GM15510 (cell line): ENCODE results near the gene UVRAG.

Experiments used
- POLR2A ChIP-seq: IDR thresholded peaks from 3 replicates; pipeline ENCODE4 v1.6.1; 2011; ENCODE audit warnings: borderline replicate concordance; ENCODE audit not compliant: insufficient read length; ENCODE audit errors: extremely low read depth

Gene UVRAG

DNA sequence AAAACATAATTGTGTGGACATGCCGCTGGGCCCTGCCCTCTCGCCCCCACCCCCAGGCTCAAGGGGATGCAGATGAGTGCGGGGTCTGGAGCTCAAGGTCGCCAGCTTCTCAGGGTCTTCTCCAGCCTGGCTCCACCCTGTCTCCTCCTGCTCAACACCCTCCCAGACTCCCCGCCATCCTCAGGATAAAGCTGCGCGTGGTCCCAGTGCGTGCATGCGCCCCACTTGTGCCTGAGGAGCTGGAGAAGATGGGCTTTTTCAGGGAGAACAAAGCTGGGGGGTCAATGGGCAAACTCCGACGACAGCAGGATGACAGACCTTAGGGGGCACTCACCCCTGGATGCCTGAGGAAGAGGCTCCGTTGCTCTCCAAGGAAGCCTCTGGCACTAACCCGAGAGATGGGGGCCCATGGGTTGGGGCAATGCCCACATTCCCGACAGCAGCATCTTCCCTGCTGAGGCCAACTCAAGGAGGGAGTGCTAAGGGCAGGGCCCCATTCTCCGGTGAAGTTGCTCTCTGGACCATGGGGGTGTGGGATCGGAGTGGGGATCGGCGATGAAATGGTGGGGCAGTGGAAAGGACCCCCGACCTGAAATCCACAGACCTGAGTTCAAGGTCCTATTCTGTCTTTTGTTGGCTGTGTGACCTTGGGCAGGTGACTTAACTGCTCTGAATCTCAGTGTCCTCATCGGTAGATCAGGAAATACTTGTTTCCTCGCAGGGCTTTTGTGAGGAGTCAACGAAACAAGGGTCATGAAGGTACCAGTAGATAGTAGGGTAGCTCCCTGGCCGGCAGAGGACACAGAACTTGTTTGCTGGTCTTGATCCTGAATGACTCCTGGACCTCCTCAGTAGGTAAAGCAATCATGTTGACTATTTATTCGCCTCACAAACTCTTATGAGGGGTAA is 343.6 kb downstream of the UVRAG start:
- TF ChIP-seq POLR2A, result no peak

DNA sequence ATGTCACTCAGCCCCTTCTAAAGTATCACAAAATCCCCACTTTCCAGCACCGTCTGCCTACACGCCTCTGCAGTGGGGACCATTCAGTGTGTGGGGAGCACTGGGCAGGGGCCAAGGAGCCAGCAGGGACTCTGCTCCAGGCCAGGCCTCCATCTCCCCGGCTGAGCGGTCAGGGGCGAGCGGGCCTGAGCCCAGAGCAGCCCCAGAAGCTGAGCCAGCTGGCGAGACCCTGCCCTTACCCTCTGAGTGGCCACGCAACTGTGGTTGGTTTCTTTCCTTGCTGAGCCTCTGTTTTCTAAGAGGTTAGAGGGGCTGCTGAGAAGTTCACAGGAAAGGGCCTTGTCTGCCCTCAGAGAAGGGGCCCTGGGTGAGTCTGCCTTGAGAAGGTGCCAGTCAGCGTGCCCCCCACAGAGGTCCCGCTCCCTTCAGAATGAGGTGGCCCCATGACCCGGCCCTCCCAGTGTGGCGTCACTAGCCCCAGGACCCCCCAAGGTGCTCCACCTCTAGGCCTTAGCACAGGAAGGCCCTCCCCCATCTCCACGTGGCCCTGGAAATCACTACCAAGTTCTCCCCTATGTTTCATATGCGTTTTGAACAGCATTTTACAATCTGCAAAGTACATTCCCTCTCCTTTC is 344.4 kb downstream of the UVRAG start:
- TF ChIP-seq POLR2A, result no peak

DNA sequence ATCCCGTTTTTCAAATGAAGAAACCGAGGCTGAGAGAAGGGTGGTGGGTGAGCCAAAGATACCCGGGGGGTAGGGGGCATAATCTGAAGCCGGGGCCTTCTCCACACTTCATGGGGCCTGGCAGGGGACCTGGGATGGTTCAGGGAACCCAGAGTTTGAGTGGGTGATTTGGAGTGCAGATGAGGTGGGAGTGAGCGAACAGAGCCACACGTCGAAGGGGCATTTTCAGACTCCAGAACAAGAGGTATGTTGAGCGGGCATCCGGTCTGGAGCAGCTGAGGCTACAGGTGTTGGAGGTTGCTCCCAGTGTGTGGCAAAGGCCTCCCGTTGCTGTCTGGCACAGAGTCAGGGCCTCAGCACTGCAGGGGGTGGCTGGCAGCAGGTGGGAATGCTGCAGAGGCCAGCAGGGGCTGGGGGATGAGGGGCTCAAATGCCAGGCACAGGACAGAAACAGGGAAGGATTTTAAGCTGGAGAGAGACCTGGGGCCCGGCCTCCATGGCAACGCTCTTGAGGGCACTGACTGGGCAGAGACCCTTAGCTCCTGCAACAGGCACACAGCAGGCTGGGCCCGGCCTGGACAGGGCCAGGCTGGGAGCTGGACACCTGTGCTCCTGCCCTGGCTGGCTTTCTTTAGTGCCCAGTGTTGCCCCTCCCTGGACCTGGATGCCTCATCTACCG is 345.1 kb downstream of the UVRAG start:
- TF ChIP-seq POLR2A, result no peak

DNA sequence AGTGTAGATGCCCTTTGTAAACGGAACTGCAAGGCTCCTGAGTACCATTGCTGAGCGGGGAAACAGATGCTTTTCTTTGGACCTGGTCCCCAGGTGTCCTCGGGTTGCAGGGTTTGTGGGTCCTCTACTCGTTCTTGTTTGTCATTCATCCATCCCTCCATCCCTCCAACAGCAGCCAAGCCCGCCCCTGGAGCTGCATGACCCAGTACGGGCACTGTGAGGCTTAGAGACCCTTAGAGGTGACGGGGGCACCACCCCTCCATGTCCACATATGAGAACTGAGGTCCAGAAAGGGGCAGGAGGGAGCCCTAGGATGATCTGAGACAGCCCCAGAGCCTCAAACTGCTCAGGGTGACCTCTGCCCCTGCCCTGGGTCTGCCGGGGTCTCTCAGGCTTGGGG is 345.8 kb downstream of the UVRAG start:
- TF ChIP-seq POLR2A, result no peak

DNA sequence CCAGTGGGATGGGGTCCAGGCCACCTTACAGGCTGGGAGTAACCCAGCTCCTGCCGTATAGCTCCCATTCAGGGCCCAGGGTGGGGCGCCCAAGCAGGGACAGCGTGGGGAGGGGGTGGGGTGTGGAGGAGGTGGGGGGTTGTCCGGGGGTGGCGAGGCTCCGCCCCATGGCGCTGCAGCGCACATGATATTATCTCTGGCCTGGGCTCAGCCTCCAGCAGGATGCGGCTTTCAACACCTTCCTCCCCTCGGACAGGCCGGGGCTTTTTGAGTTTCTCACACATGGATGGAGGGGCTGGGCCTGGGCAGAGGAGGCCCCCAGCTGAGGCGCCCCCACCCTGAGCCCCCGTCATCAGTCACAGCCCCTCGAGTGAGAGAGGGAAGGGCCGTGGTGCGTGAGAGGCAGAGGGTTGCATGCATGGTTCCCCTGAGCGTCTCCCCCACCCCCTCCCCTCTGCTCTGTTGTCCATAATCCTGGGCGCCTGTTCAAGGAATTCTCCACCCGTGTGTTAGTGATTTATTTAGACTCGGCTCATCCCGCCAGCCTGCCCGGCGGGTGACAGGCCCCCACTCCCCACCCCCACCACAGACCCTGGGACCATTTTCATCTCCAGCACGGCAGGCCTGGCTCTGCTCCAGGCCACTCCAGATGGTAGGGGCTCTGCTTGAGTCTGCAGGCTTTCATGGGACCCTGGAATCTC is 346.4 kb downstream of the UVRAG start:
- TF ChIP-seq POLR2A, result no peak

DNA sequence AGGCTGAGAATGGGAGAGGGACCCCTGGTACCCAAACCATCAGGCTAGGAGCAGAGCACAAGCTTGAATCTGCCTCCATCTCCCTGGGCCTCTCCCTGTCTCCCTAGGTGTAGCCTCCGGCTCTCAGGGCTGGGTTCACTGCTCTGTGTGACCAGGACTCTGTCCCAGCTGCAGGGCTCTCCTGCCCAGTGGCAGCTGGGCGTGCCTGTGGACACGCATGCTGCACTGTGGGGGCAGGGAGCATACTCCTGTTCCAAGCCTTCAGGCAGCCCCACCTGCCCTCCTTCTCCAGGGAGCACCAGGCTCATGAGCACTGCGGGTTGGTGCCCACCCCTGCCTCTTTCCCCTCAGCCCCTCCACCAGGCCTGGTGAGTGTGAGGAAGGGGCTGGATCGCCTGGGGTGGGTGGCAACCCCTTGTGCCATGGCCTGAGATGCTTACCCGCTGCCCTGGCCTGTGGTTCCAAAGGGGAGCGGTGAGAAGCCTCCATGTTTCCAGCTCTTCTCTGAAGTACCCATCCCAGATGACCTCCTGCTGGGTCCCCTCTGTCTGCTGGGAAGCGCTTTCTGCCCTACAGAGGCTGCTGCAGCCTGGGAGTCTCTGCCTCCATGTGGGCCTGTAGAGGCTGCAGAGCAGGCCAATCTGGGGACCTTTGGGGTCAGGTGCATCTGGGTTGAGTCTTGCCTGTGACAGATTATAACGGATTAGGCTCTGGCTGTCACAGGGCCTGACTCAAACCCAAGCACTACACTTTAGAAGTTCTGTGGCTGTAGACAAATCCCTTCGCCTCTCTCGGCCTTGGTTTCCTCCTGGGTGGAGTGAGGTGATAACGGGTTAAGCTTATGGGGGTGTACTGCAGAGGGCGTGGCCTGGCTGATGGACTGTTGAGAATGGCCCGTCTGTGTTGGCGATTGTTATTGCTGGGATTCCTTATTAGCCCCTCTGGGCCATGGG is 347.6 kb downstream of the UVRAG start:
- no peak for TF ChIP-seq POLR2A

DNA sequence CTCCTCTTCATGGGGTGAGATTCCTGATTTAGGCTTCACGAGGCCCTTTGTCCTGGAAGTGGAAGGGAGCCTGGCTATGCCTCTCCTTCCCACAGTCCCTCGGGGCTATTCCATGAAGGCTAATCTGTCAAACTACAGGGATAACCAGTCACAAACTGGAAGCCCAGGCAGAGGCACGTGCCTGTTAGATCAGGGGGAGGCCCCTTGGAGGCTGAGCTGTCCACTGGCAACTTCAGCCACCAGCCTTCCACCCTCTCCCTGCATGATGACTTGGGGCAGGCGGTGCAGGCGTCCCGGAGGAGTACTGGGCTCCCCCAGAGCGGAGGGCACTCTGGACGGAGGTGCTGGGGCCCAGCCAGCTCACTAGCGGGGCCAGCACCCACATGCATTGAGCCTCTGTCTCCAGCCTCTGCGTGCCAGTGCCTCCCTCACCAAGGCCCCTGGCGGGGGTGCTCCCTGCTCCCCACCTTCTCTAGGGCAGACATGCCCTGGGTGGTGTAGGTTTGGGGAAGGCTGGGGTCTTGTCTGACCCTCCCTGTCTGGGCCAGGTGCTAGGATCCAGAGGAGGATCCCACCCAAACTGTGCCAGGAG is 348.4 kb downstream of the UVRAG start:
- TF ChIP-seq POLR2A, result no peak

DNA sequence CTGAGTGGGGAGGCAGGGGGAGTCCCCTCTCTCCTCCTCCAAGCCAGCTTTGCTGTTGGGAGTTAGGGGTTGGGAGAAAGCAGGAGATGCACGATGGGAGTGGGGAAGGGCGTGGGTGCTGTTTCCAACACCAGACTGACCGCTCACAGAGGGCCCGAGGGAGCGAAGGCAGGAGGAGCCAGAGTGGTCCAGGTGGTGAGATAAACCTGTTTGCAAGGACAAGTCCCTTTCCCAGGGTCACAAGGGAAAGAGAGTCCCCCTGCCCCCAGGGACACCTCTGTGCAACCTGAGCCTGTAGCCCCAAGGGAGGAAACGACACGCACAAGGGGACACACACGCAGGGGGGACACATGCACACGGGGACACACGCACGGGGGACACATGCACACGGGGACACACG is 349.1 kb downstream of the UVRAG start:
- TF ChIP-seq POLR2A, result no peak

DNA sequence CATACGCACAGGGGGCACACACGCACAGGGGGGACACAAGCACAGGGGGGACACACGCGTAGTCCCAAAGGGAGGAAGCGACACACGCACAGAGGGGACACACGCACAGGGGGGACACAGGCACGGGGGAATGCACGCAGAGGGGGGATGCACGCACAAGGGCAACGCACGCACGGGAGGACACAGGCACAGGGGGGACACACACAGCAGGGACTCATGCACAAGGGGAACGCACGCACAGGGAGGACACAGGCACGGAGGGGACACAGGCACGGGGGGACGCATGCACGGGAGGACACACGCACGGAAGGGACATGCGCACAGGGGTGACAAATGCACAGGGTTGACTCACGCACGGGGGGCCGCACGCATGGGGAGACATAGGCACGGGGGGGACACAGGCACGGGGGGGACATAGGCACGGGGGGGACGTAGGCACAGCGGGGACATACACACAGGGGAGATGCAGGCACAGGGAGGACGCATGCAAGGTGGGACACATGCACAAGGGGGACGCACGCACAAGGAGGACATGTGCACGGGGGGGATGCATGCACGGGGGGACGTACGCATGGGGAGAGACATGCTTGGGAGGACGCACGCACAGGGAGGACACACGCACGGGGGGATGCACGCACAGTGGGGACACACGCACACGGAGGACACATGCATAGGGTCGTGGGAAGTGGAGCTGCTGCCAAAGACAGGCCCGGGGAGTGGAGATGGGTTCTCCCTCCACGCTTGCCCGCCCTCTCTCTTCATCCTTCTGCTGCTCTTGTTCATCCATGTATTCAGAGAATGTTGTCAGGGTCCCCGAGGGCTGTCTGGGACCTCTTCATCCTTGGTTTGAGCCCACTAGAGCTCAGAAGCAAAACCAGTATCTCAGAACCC is 350.1 kb downstream of the UVRAG start:
- no peak for TF ChIP-seq POLR2A

DNA sequence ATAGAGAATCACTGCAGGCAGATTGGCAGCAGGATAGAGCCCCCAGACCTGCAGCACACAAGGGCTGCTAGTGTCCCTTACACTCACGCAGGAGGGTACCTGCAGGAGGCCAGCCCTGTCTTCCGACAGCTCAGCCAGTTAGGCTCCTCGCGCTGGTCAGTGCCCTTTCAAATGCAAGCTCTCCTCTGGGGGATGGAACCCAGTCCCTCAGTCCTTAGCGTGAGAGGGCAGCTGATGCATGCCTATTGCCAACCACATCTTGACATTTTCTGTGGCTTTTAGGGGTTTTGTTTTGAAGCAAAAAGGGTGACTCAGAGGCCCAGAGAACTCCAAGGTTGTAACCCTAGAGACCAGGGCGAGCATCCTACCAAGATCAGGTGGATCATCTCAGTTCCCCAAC is 351.3 kb downstream of the UVRAG start:
- TF ChIP-seq POLR2A, result no peak

DNA sequence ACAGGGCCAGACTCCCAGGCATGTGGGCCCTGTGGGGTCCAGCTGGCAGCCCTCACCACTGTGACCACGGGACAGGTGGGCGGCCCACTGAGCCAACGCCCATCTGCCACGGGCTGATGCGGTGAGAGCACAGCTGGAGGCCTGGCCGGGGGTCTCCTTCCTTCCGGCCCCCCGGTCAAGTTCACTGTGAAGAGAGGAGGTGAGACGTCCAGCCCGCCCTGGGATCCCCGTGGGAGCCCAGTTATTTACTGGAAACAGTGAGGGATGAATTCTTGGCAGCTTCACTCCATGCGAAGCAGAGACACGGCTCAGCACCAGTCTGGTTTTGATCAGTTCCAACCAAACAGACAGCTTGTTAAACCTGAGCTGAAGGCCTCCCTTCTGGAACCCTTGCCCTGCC is 352.6 kb downstream of the UVRAG start:
- no peak for TF ChIP-seq POLR2A

DNA sequence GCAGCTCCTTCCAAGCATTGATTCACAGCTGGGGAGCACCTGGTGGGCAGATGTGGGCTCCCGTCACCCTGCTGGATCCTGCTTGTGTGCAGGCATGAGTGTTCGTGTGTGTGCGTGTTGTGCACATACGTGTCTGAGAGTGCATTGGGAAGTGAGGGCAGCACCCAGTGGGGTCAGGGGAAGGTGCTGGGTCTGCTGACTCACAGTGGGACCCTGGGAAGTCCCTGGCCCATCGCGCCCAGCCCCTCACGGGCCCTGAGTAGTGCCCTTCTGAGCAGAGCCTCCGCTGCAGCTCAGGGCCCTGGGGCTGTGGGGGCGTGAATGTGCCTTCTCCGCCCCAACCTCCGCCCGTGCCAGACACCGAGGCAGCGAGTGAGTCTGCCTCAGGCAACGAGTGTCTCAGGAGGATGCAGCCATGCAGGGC is 354.5 kb downstream of the UVRAG start:
- no peak for TF ChIP-seq POLR2A

DNA sequence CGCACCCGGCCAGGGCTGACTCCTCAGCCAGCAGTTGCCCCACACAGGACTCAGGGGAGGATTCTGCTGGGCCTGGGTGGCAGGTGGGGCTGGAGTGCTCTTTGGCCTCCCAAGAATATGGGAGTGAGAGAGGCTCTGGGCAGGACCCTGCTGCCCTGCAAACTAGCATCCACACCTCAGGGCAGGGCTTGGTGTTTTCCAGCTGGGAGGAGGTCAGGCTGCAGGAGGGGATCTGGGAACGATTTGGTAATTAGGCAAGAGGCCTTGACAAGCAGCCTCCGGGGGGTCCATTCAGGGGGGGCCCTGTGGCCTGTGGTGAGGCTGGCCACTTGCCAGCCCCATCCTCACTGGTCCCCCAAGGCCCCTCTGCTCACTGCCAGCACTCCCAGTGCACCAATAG is 355.5 kb downstream of the UVRAG start:
- TF ChIP-seq POLR2A, result no peak

DNA sequence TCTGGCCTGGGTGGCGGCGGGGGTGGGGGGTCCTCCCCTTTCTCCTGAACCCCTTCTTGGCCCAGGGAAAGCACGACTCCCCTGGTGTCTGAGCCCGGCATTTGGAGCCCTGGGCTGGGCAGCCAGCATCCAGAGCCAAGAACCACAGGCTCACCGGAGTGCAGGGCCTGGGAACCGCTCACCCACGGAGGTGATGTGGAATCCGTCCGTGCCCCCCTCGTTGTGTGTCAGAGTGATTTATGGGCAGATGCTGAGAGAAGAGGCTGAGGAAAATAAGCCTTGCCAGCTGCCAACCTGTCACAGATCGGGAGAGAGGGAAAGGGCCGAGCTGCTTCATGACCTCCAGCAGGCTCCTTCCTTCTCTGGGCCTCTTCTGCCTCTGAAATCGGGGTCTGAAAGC is 357.6 kb downstream of the UVRAG start:
- no peak for TF ChIP-seq POLR2A
